ENCODE measurements around the gene SNX11.

Gene SNX11

DNA sequence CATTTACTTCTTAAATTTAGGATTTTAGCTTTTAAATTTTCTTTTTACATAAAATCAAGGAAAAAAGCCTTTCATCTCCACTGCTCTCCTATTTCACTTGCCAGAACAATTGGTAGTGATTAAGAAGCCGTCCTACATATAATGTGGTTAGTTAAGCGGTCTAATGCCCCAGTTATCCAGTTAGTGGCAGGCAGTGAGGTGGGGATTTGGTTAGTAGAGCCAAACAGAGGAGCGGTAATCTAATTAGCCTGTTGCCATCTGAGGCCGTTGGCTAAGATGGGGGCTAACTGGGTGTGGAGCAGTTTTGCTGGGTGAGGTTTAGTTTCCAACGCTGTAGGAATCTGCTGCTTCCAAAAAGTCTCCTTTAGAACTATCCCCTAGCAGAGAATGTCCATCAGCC is 22.4 kb downstream of the SNX11 start:
- TF ChIP-seq, protein P1, sequence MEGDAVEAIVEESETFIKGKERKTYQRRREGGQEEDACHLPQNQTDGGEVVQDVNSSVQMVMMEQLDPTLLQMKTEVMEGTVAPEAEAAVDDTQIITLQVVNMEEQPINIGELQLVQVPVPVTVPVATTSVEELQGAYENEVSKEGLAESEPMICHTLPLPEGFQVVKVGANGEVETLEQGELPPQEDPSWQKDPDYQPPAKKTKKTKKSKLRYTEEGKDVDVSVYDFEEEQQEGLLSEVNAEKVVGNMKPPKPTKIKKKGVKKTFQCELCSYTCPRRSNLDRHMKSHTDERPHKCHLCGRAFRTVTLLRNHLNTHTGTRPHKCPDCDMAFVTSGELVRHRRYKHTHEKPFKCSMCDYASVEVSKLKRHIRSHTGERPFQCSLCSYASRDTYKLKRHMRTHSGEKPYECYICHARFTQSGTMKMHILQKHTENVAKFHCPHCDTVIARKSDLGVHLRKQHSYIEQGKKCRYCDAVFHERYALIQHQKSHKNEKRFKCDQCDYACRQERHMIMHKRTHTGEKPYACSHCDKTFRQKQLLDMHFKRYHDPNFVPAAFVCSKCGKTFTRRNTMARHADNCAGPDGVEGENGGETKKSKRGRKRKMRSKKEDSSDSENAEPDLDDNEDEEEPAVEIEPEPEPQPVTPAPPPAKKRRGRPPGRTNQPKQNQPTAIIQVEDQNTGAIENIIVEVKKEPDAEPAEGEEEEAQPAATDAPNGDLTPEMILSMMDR (IDR thresholded peaks at IDR 0.05; ENCODE audit: low read depth, low read length, missing control alignments) = no peak
- in situ Hi-C loops (cut with HindIII; ENCODE audit: low pct_ligation_motif_present, low sequenced_read_pairs) = no loop called here
- DNase-seq = no peak
- no peak overlapping the region for H3K4me3 ChIP-seq (ENCODE audit: low read depth, low read length)
- H3K27ac ChIP-seq = no peak overlapping the region
- H3K36me3 ChIP-seq (replicated peaks) = peaks cover 4% of the 10 kb centered on the region
- H3K27me3 ChIP-seq (replicated peaks) = no peaks in the 10 kb centered on the region

DNA sequence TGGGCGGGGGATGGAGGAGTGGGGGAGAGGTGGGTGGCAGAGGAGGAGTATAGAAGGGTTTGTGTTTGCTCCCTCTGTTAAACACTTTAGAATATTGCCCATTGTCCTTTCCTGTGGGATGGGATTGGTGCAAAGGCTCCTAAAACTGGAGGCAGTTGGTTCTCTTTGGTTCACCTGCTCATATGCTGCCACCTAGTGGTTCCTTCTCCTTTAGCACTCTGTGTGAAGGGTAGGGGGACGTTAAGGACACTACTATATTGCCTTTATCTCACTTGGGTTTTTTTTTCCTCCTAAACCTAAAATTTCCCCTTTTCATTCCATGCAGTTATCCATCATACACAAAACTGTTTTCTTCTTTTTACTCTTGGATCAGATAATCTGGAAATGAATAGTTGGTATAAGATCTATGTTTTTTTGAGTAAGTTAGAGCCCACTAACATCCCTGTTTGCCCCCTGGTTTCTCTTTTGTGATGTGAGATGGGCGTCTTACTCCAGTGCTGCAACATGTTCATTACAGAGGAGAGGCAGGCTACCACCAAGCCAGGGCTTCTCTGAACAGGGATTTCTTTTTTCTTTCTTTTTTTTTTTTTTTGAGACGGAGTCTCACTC is 23.8 kb downstream of the SNX11 start:
- H3K27me3 ChIP-seq (replicated peaks) = no peaks in the 10 kb centered on the region
- no peak overlapping the region for H3K4me3 ChIP-seq (ENCODE audit: low read depth, low read length)
- H3K27ac ChIP-seq = no peak overlapping the region
- DNase-seq = peak; percentile 47
- no peaks in the 10 kb centered on the region for H3K36me3 ChIP-seq (replicated peaks)
- in situ Hi-C loops (cut with HindIII; ENCODE audit: low pct_ligation_motif_present, low sequenced_read_pairs) = no loop called here
- TF ChIP-seq, protein P1 (IDR thresholded peaks at IDR 0.05; ENCODE audit: low read depth, low read length, missing control alignments) = peak; percentile 87

DNA sequence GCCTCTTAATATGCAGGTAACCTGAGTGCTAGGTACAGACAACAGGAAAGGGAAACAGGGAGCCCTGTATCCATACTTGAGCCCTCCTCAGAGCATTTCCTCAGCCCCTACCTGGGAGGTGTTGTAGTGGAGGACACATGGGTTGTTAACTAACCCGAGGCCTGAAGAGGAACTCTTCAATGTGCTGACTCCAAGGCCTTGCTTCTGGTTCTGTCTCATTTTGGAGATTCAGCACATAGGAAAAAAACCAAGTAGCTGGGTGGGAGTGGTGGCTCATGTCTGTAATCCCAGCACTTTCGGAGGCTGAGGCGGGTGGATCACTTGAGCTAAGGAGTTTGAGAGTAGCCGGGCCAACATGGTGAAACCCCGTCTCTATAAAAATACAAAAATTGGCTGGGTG is 24.8 kb downstream of the SNX11 start:
- no peaks in the 10 kb centered on the region for H3K27me3 ChIP-seq (replicated peaks)
- TF ChIP-seq, protein P1 (IDR thresholded peaks at IDR 0.05; ENCODE audit: low read depth, low read length, missing control alignments) = no peak
- DNase-seq = no peak
- H3K27ac ChIP-seq = no peak overlapping the region
- no peak overlapping the region for H3K4me3 ChIP-seq (ENCODE audit: low read depth, low read length)
- no peaks in the 10 kb centered on the region for H3K36me3 ChIP-seq (replicated peaks)
- in situ Hi-C loops (cut with HindIII; ENCODE audit: low pct_ligation_motif_present, low sequenced_read_pairs) = no loop called here

DNA sequence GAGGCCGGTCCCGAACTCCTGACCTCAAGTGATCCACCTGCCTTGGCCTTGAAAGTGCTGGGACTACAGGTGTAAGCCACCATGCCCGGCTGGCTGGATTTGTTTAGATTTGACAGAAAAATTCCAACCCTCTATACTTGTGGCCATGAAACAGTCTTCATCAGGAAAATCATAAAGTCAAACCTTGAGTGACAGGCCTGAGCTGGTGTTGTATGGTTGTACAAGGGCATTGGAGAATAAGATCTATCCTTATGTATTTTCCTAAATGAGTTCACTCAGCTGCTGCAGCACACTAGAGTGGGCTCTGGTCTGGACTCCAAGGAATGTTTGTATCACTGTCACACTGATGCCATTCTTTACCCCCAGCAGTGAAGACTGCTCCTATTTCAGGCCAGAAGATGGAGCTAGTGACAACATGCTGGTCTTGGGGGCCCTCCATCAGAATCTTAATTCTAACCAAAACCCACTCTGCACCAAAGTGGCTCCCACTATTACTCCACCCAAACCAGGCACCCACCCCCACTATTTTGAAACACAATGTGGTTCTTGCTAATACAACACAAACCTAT is 27.4 kb downstream of the SNX11 start:
- in situ Hi-C loops (cut with HindIII; ENCODE audit: low pct_ligation_motif_present, low sequenced_read_pairs) = no loop called here
- TF ChIP-seq, protein P1 (IDR thresholded peaks at IDR 0.05; ENCODE audit: low read depth, low read length, missing control alignments) = peak; percentile 44
- no peaks in the 10 kb centered on the region for H3K27me3 ChIP-seq (replicated peaks)

DNA sequence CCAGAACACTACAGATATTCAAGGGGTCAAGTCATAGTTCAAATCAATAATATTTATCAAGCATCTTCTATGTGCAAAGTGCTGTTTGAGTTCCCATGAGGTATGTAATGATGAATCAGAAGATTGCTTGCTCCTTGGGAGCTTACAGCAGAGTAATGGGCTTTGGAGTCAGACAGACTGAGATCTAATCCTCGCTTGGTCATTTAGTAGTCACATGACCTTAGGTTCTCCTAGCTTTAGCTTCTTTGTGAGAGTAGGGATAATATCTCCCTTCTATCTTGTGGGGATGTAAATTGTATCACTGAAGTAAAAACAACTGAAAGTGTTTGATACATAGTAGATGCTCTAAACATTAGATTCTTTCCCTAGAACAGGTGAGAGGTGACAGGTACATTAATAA is 30.1 kb downstream of the SNX11 start:
- H3K27me3 ChIP-seq (replicated peaks) = peaks cover 9% of the 10 kb centered on the region
- DNase-seq = no peak
- in situ Hi-C loops (cut with HindIII; ENCODE audit: low pct_ligation_motif_present, low sequenced_read_pairs) = no loop called here
- no peak overlapping the region for H3K4me3 ChIP-seq (ENCODE audit: low read depth, low read length)
- no peak overlapping the region for H3K27ac ChIP-seq
- no peaks in the 10 kb centered on the region for H3K36me3 ChIP-seq (replicated peaks)
- TF ChIP-seq, protein P1 (IDR thresholded peaks at IDR 0.05; ENCODE audit: low read depth, low read length, missing control alignments) = no peak

More for the DNA sequence above, 27.4 kb downstream of the SNX11 start:
- no peaks in the 10 kb centered on the region for H3K36me3 ChIP-seq (replicated peaks)
- no peak overlapping the region for H3K4me3 ChIP-seq (ENCODE audit: low read depth, low read length)
- H3K27ac ChIP-seq = no peak overlapping the region
- no peak for DNase-seq

DNA sequence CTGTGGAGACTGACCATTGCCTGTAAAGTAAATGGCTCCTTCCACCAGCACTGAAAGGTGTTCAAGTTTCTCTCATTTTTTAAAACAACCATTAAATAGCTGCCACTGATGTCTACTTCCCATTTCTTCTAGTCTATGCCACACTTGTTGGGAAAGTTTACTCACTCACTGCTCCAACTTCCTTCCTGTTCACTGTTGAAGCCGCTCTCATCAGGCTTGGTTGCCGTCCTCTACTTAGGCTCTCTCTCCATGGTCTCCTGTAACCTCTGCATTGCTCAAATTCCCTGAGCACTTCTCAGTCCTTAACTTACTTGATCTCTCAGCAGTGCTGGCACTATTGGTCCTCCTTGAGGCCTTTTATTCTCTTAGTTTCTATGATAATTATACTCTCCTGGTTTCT is 32.4 kb downstream of the SNX11 start:
- in situ Hi-C loops (cut with HindIII; ENCODE audit: low pct_ligation_motif_present, low sequenced_read_pairs) = no loop called here
- Histone ChIP-seq H3K27me3 (replicated peaks) (peaks cover 22% of the 10 kb centered on the region), H3K27ac (no peak overlapping the region), H3K36me3 (replicated peaks) (no peaks in the 10 kb centered on the region), H3K4me3 (ENCODE audit: low read depth, low read length) (no peak overlapping the region)
- TF ChIP-seq, protein P1 (IDR thresholded peaks at IDR 0.05; ENCODE audit: low read depth, low read length, missing control alignments) = no peak
- no peak for DNase-seq
